ENCODE measurements around the gene CADPS2.

CADPS2 gene

DNA sequence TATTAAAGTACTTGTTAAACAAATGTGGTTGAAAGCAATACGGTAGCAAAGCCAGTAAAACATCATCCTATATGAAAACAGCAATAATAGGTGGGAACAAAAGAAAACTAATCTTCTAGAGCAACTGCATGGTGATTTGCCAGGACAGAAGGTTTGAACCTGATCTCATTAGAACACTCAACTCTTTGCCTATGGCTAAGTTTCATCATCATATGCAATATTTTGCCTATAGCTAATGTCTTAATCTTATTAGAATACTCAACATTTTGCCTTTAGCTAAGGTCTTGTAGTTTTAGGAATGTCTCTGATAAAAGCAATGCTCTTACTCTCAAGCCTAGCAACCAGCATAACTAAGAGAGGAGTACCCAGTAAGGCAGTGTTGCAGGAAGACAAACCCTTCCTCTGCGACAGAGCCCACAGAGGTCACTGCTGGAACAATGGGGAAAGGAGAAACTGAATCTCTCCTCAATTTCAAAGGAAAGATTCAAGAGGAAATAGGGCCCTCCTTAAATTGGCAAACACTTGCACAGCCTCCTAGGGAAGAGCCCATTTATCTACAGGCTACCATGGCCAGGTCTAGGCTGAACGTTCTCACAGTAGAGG, 38.3 kb downstream of the CADPS2 start:
- H2AFZ ChIP-seq (ENCODE audit: low read depth, low read length, severe bottlenecking): no peak overlapping the region
- H3K27me3 ChIP-seq (ENCODE audit: low read length): no peaks in the 10 kb centered on the region
- H3K9ac ChIP-seq (ENCODE audit: low read length): no peak overlapping the region
- H3K79me2 ChIP-seq (ENCODE audit: insufficient read depth, low read length): no peaks in the 10 kb centered on the region
- no peaks in the 10 kb centered on the region for H3K9me3 ChIP-seq (ENCODE audit: insufficient read depth, low read length)
- H3K9me2 ChIP-seq (replicated peaks; ENCODE audit: insufficient read depth, low read length): no peaks in the 10 kb centered on the region
- no peaks in the 10 kb centered on the region for H3F3A ChIP-seq (ENCODE audit: insufficient read depth)
- no peaks in the 10 kb centered on the region for H3K36me3 ChIP-seq (ENCODE audit: low read length)
- no peak overlapping the region for H3K27ac ChIP-seq (ENCODE audit: low read depth, low read length)
- H4K20me1 ChIP-seq (ENCODE audit: low read depth, low read length): no peaks in the 10 kb centered on the region
- TF ChIP-seq EZH2phosphoT487 (conservative IDR thresholded peaks at IDR 0.05; ENCODE audit: low read length): no peak
- TF ChIP-seq, protein P1, sequence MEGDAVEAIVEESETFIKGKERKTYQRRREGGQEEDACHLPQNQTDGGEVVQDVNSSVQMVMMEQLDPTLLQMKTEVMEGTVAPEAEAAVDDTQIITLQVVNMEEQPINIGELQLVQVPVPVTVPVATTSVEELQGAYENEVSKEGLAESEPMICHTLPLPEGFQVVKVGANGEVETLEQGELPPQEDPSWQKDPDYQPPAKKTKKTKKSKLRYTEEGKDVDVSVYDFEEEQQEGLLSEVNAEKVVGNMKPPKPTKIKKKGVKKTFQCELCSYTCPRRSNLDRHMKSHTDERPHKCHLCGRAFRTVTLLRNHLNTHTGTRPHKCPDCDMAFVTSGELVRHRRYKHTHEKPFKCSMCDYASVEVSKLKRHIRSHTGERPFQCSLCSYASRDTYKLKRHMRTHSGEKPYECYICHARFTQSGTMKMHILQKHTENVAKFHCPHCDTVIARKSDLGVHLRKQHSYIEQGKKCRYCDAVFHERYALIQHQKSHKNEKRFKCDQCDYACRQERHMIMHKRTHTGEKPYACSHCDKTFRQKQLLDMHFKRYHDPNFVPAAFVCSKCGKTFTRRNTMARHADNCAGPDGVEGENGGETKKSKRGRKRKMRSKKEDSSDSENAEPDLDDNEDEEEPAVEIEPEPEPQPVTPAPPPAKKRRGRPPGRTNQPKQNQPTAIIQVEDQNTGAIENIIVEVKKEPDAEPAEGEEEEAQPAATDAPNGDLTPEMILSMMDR (IDR thresholded peaks at IDR 0.05; ENCODE audit: insufficient read depth, low read length, poor library complexity, severe bottlenecking): no peak
- no peak overlapping the region for H3K4me2 ChIP-seq (ENCODE audit: low read depth, low read length, poor library complexity, severe bottlenecking)
- no peak overlapping the region for H3K4me3 ChIP-seq (ENCODE audit: insufficient read depth, low read length, poor library complexity, severe bottlenecking)

GRCh38 chr7:122846591-122846990, 39.7 kb downstream of the CADPS2 start:
- Histone ChIP-seq H3K9me2 (replicated peaks; ENCODE audit: insufficient read depth, low read length) (no peaks in the 10 kb centered on the region), H3K27ac (ENCODE audit: low read depth, low read length) (no peak overlapping the region), H3F3A (ENCODE audit: insufficient read depth) (no peaks in the 10 kb centered on the region), H2AFZ (ENCODE audit: low read depth, low read length, severe bottlenecking) (no peak overlapping the region), H3K27me3 (ENCODE audit: low read length) (no peaks in the 10 kb centered on the region), H3K4me2 (ENCODE audit: low read depth, low read length, poor library complexity, severe bottlenecking) (no peak overlapping the region), H3K36me3 (ENCODE audit: low read length) (no peaks in the 10 kb centered on the region), H3K79me2 (ENCODE audit: insufficient read depth, low read length) (no peaks in the 10 kb centered on the region), H3K9ac (ENCODE audit: low read length) (no peak overlapping the region), H3K9me3 (ENCODE audit: insufficient read depth, low read length) (no peaks in the 10 kb centered on the region), H3K4me3 (ENCODE audit: insufficient read depth, low read length, poor library complexity, severe bottlenecking) (no peak overlapping the region), H4K20me1 (ENCODE audit: low read depth, low read length) (no peaks in the 10 kb centered on the region)
- TF ChIP-seq, protein P1 (IDR thresholded peaks at IDR 0.05; ENCODE audit: insufficient read depth, low read length, poor library complexity, severe bottlenecking): no peak
- no peak for TF ChIP-seq EZH2phosphoT487 (conservative IDR thresholded peaks at IDR 0.05; ENCODE audit: low read length)

GRCh38 chr7:122845286-122845685, 41.0 kb downstream of the CADPS2 start:
- H3K79me2 ChIP-seq (ENCODE audit: insufficient read depth, low read length): no peaks in the 10 kb centered on the region
- no peak overlapping the region for H3K4me3 ChIP-seq (ENCODE audit: insufficient read depth, low read length, poor library complexity, severe bottlenecking)
- no peaks in the 10 kb centered on the region for H3K27me3 ChIP-seq (ENCODE audit: low read length)
- H3K9ac ChIP-seq (ENCODE audit: low read length): no peak overlapping the region
- H3K9me3 ChIP-seq (ENCODE audit: insufficient read depth, low read length): no peaks in the 10 kb centered on the region
- TF ChIP-seq, protein P1 (IDR thresholded peaks at IDR 0.05; ENCODE audit: insufficient read depth, low read length, poor library complexity, severe bottlenecking): no peak
- no peaks in the 10 kb centered on the region for H4K20me1 ChIP-seq (ENCODE audit: low read depth, low read length)
- no peak overlapping the region for H2AFZ ChIP-seq (ENCODE audit: low read depth, low read length, severe bottlenecking)
- H3K27ac ChIP-seq (ENCODE audit: low read depth, low read length): no peak overlapping the region
- H3K36me3 ChIP-seq (ENCODE audit: low read length): no peaks in the 10 kb centered on the region
- no peaks in the 10 kb centered on the region for H3F3A ChIP-seq (ENCODE audit: insufficient read depth)
- H3K9me2 ChIP-seq (replicated peaks; ENCODE audit: insufficient read depth, low read length): no peaks in the 10 kb centered on the region
- H3K4me2 ChIP-seq (ENCODE audit: low read depth, low read length, poor library complexity, severe bottlenecking): no peak overlapping the region
